IMR-90 (cell line): ENCODE results near the gene COL27A1. TPM values are rescaled to one million over a fixed set of nuclear protein-coding genes. Genes with fewer than 3 reads are reported as not detected.

Experiments
- ATAC-seq: fragments of 200-7000 bp; cut with Tn5 transposase; 2 replicates; pipeline ENCODE4 v1.9.1; 2020; ENCODE audit warnings: low read depth, mild to moderate bottlenecking, moderate library complexity
- BruUV-seq: library from RNA; stranded (reverse); fragments of 400-500 nt; replicated peaks from 2 replicates; lab custom pipeline; 2021; lab: Mats Ljungman, UMichigan
- CTCF ChIA-PET: fragments of 300-600 bp; formaldehyde crosslinking; extraction: SDS; loops from one replicate; lab custom pipeline; 2021; ENCODE audit warnings: antibody characterized with exemption; lab: Yijun Ruan, JAX
- POLR2A ChIA-PET: fragments of 300-600 bp; sonication (Branson Sonifier 250); formaldehyde crosslinking; loops from one replicate; lab custom pipeline; 2022; ENCODE audit warnings: antibody characterized with exemption; ENCODE audit not compliant: unreplicated experiment; lab: Charles Lee
- DNase-seq: peaks from one replicate; pipeline ENCODE4 v3.0.0; 2013
- H2AFZ ChIP-seq: replicated peaks from 2 replicates; pipeline ENCODE3; 2013; ENCODE audit warnings: low read length, mild to moderate bottlenecking; ENCODE audit not compliant: poor library complexity
- H2AK5ac ChIP-seq: 2 replicates; pipeline ENCODE4 v1.6.1; 2013; ENCODE audit warnings: low read depth, low read length, inconsistent platforms
- H2AK9ac ChIP-seq: replicated peaks from 2 replicates; pipeline ENCODE3; 2013; ENCODE audit warnings: mild to moderate bottlenecking, low read depth, low read length, moderate library complexity; ENCODE audit not compliant: poor library complexity
- H2BK120ac ChIP-seq: 2 replicates; pipeline ENCODE4 v1.6.1; 2013; ENCODE audit warnings: low read depth, low read length, inconsistent platforms
- H2BK15ac ChIP-seq: 3 replicates; pipeline ENCODE4 v1.6.1; 2013; ENCODE audit warnings: low read depth, low read length, inconsistent platforms
- H2BK20ac ChIP-seq: 2 replicates; pipeline ENCODE4 v1.6.1; 2013; ENCODE audit warnings: low read depth, mild to moderate bottlenecking, inconsistent platforms, low read length, moderate library complexity
- H2BK5ac ChIP-seq: 2 replicates; pipeline ENCODE4 v1.6.1; 2013; ENCODE audit warnings: mild to moderate bottlenecking, low read depth, low read length, inconsistent platforms; ENCODE audit not compliant: poor library complexity, severe bottlenecking
- H3K14ac ChIP-seq: replicated peaks from 2 replicates; pipeline ENCODE4 v1.6.1; 2013; ENCODE audit warnings: low read depth, low read length, inconsistent platforms
- H3K18ac ChIP-seq: 2 replicates; pipeline ENCODE4 v1.6.1; 2013; ENCODE audit warnings: low read depth, low read length, control low read depth
- H3K23ac ChIP-seq: 2 replicates; pipeline ENCODE4 v1.6.1; 2013; ENCODE audit warnings: low read depth, low read length, inconsistent platforms
- H3K27ac ChIP-seq: 2 replicates; pipeline ENCODE4 v1.5.1; 2013; ENCODE audit warnings: mild to moderate bottlenecking, control low read depth, low read length; ENCODE audit not compliant: insufficient read depth
- H3K27me3 ChIP-seq: 2 replicates; pipeline ENCODE4 v1.6.1; 2013; ENCODE audit warnings: low read length; ENCODE audit not compliant: control insufficient read depth, insufficient read depth
- H3K36me3 ChIP-seq: 2 replicates; pipeline ENCODE4 v1.6.1; 2013; ENCODE audit warnings: low read length, mixed read lengths; ENCODE audit not compliant: control insufficient read depth, insufficient read depth
- H3K4ac ChIP-seq: 2 replicates; pipeline ENCODE4 v1.6.1; 2013; ENCODE audit warnings: low read depth, low read length, inconsistent platforms
- H3K4me1 ChIP-seq: 2 replicates; pipeline ENCODE4 v1.6.1; 2013; ENCODE audit warnings: low read length, mixed read lengths; ENCODE audit not compliant: control insufficient read depth, insufficient read depth
- H3K4me2 ChIP-seq: 2 replicates; pipeline ENCODE4 v1.6.1; 2013; ENCODE audit warnings: low read depth, mild to moderate bottlenecking, control low read depth, low read length, moderate library complexity
- H3K4me3 ChIP-seq: 2 replicates; pipeline ENCODE4 v1.5.1; 2013; ENCODE audit warnings: low read depth, mild to moderate bottlenecking, control low read depth, low read length, moderate library complexity; ENCODE audit not compliant: insufficient read depth
- H3K56ac ChIP-seq: 2 replicates; pipeline ENCODE4 v1.6.1; 2013; ENCODE audit warnings: low read length, inconsistent platforms; ENCODE audit not compliant: insufficient read depth; ENCODE audit errors: extremely low read depth
- H3K79me1 ChIP-seq, 2 experiments: 2 replicates each; pipeline ENCODE4 v1.6.1; 2013; ENCODE audit warnings: low read length in 2 of 2, inconsistent platforms in 1 of 2, low read depth in 1 of 2
- H3K9ac ChIP-seq: 2 replicates; pipeline ENCODE4 v1.6.1; 2013; ENCODE audit warnings: low read depth, low read length, control low read depth
- H3K9me1 ChIP-seq: 2 replicates; pipeline ENCODE4 v1.6.1; 2013; ENCODE audit warnings: low read length, inconsistent platforms; ENCODE audit not compliant: insufficient read depth
- H3K9me3 ChIP-seq: 2 replicates; pipeline ENCODE4 v1.6.1; 2013; ENCODE audit warnings: low read length; ENCODE audit not compliant: control insufficient read depth, insufficient read depth
- H4K20me1 ChIP-seq: 2 replicates; pipeline ENCODE4 v1.6.1; 2013; ENCODE audit warnings: low read length, inconsistent platforms; ENCODE audit not compliant: insufficient read depth
- H4K5ac ChIP-seq: 2 replicates; pipeline ENCODE4 v1.6.1; 2013; ENCODE audit warnings: mild to moderate bottlenecking, low read depth, low read length, control low read depth
- H4K8ac ChIP-seq, 2 experiments: 2 replicates each; pipeline ENCODE4 v1.6.1; 2013; ENCODE audit warnings: low read depth in 2 of 2, low read length in 2 of 2, control low read depth in 1 of 2, inconsistent platforms in 1 of 2
- H4K91ac ChIP-seq: 2 replicates; pipeline ENCODE4 v1.6.1; 2013; ENCODE audit warnings: low read depth, low read length, inconsistent platforms; ENCODE audit not compliant: insufficient read depth
- BHLHE40 ChIP-seq: fragments of 150-350 bp; IDR thresholded peaks from 2 replicates; pipeline ENCODE4 v1.6.1; 2016; ENCODE audit warnings: mild to moderate bottlenecking, low read depth, low read length
- CEBPB ChIP-seq: IDR thresholded peaks from 2 replicates; pipeline ENCODE4 v1.6.1; 2012; ENCODE audit warnings: low read depth, low read length, improper control_type of control experiment
- CHD1 ChIP-seq: IDR thresholded peaks from 2 replicates; pipeline ENCODE4 v1.6.1; 2012; ENCODE audit warnings: low read depth, low read length, improper control_type of control experiment
- ELK1 ChIP-seq: fragments of 150-350 bp; IDR thresholded peaks from 2 replicates; pipeline ENCODE4 v1.6.1; 2016; ENCODE audit warnings: low read depth, mild to moderate bottlenecking, low read length, moderate library complexity, borderline replicate concordance
- FOS ChIP-seq: fragments of 150-350 bp; IDR thresholded peaks from 2 replicates; pipeline ENCODE4 v1.6.1; 2016; ENCODE audit warnings: low read depth, low read length
- MAFK ChIP-seq: IDR thresholded peaks from 2 replicates; pipeline ENCODE4 v1.6.1; 2012; ENCODE audit warnings: low read depth, low read length, improper control_type of control experiment
- MAZ ChIP-seq: IDR thresholded peaks from 2 replicates; pipeline ENCODE4 v1.6.1; 2012; ENCODE audit warnings: low read depth, mild to moderate bottlenecking, low read length, improper control_type of control experiment, moderate library complexity, borderline replicate concordance
- MXI1 ChIP-seq: IDR thresholded peaks from 2 replicates; pipeline ENCODE4 v1.6.1; 2012; ENCODE audit warnings: low read depth, mild to moderate bottlenecking, low read length, moderate library complexity, borderline replicate concordance
- NFE2L2 ChIP-seq: fragments of 150-350 bp; IDR thresholded peaks from 2 replicates; pipeline ENCODE4 v1.6.1; 2016; ENCODE audit warnings: low read depth, mild to moderate bottlenecking, low read length
- POLR2A ChIP-seq: IDR thresholded peaks from 2 replicates; pipeline ENCODE4 v1.6.1; 2012; ENCODE audit warnings: mild to moderate bottlenecking, low read depth, low read length
- RAD21 ChIP-seq: IDR thresholded peaks from 2 replicates; pipeline ENCODE4 v1.6.1; 2012; ENCODE audit warnings: low read length, improper control_type of control experiment
- RCOR1 ChIP-seq: IDR thresholded peaks from 2 replicates; pipeline ENCODE4 v1.6.1; 2012; ENCODE audit warnings: mild to moderate bottlenecking, low read length, improper control_type of control experiment; ENCODE audit not compliant: insufficient replicate concordance
- RFX5 ChIP-seq: IDR thresholded peaks from 2 replicates; pipeline ENCODE4 v1.8.0; 2012; ENCODE audit warnings: low read depth, mild to moderate bottlenecking, low read length, moderate library complexity
- SMC3 ChIP-seq: fragments of 150-350 bp; IDR thresholded peaks from 2 replicates; pipeline ENCODE4 v1.6.1; 2016; ENCODE audit warnings: low read depth, mild to moderate bottlenecking, antibody characterized with exemption, low read length, moderate library complexity
- WGBS, 2 experiments: methylation state at CpG; one replicate each; pipeline versions ENCODE4 v1.1.5 to v1.1.7; 2013; ENCODE audit warnings: missing lambda C conversion rate in 2 of 2; ENCODE audit not compliant: insufficient read length in 1 of 2; ENCODE audit errors: extremely low coverage in 2 of 2; 5-methylcytosine and 5-hydroxymethylcytosine counted together
- dilution Hi-C: fragments of 300-500 bp; cut with HindIII; formaldehyde crosslinking; loops from one replicate; pipeline ENCODE4 v1.14.3; 2018; ENCODE audit warnings: low sequenced_read_pairs; ENCODE audit not compliant: unreplicated experiment
- in situ Hi-C: fragments of 300-500 bp; cut with MboI; formaldehyde crosslinking; loops from 3 replicates; pipeline ENCODE4 v1.14.3; 2019; ENCODE audit warnings: low sequenced_read_pairs, inconsistent platforms, mixed read lengths
- intact Hi-C: fragments of 100-400 bp; cut with micrococcal nuclease; formaldehyde crosslinking; loops from 2 replicates; pipeline ENCODE4 v1.10.0; 2022
- polyA plus RNA-seq, 3 experiments: library from polyadenylated mRNA; depleted of rRNA; stranded (reverse); fragments of >200 nt; gene quantifications; 2 replicates each; pipeline ENCODE4 v1.2.3, GENCODE V29; 2012; ENCODE audit warnings: low replicate concordance in 1 of 3
- total RNA-seq: library from RNA; depleted of rRNA; stranded (reverse); fragments of >200 nt; gene quantifications from 2 replicates; pipeline ENCODE4 v1.2.3, GENCODE V29; 2012
- TF ChIP-seq, protein P1 (sequence below): fragments of 150-350 bp; IDR thresholded peaks from 2 replicates; pipeline ENCODE4 v1.6.1; 2017; ENCODE audit warnings: mild to moderate bottlenecking, antibody characterized with exemption, low read length, low read depth
- TF ChIP-seq, protein P2 (sequence below): conservative IDR thresholded peaks from 2 replicates; pipeline ENCODE4 v1.5.1; 2012; ENCODE audit warnings: mild to moderate bottlenecking, low read depth, low read length, improper control_type of control experiment

Gene COL27A1
- total and polyA plus RNA-seq, 2 of the 4 experiments (the other 2 are of a cell fraction): 3.2 to 18.3 TPM

- Histone ChIP-seq H4K5ac (no peak overlapping the region), H4K91ac (no peak overlapping the region), H2AK5ac (no peak overlapping the region), H3K79me1 (peaks cover 9 to 68% of the 10 kb centered on the region in 2 experiments), H3K4me2 (no peak overlapping the region), H3K4me1 (peaks cover 31% of the 10 kb centered on the region), H2AK9ac (no peak overlapping the region), H3K27me3 (no peaks in the 10 kb centered on the region), H3K27ac (no peak overlapping the region), H3K4me3 (no peak overlapping the region), H3K18ac (no peak overlapping the region), H2BK5ac (no peak overlapping the region), H4K20me1 (no peaks in the 10 kb centered on the region), H3K4ac (no peak overlapping the region), H2BK120ac (no peak overlapping the region), H2BK20ac (no peak overlapping the region), H4K8ac (no peak overlapping the region), H3K9me3 (no peaks in the 10 kb centered on the region), H3K56ac (no peak overlapping the region), H2AFZ (no peak overlapping the region), H3K9me1 (peaks cover 25% of the 10 kb centered on the region), H3K36me3 (peaks cover 15% of the 10 kb centered on the region), H2BK15ac (no peak overlapping the region), H3K23ac (no peak overlapping the region), H3K14ac (no peak overlapping the region), H3K9ac (no peak overlapping the region)
- in situ Hi-C loops: no loop called here
- dilution Hi-C loops: no loop called here
- DNase-seq (no peak), ATAC-seq (no peak)
- POLR2A ChIA-PET: no interaction called here
- TF ChIP-seq, protein P1, sequence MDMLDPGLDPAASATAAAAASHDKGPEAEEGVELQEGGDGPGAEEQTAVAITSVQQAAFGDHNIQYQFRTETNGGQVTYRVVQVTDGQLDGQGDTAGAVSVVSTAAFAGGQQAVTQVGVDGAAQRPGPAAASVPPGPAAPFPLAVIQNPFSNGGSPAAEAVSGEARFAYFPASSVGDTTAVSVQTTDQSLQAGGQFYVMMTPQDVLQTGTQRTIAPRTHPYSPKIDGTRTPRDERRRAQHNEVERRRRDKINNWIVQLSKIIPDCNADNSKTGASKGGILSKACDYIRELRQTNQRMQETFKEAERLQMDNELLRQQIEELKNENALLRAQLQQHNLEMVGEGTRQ: no peak
- TF ChIP-seq MXI1 (no peak), SMC3 (no peak), NFE2L2 (no peak), CHD1 (no peak), RFX5 (no peak), MAZ (no peak), FOS (no peak), MAFK (no peak), ELK1 (no peak), RCOR1 (no peak), RAD21 (no peak), CEBPB (no peak), POLR2A (no peak), BHLHE40 (no peak)
- TF ChIP-seq, protein P2, sequence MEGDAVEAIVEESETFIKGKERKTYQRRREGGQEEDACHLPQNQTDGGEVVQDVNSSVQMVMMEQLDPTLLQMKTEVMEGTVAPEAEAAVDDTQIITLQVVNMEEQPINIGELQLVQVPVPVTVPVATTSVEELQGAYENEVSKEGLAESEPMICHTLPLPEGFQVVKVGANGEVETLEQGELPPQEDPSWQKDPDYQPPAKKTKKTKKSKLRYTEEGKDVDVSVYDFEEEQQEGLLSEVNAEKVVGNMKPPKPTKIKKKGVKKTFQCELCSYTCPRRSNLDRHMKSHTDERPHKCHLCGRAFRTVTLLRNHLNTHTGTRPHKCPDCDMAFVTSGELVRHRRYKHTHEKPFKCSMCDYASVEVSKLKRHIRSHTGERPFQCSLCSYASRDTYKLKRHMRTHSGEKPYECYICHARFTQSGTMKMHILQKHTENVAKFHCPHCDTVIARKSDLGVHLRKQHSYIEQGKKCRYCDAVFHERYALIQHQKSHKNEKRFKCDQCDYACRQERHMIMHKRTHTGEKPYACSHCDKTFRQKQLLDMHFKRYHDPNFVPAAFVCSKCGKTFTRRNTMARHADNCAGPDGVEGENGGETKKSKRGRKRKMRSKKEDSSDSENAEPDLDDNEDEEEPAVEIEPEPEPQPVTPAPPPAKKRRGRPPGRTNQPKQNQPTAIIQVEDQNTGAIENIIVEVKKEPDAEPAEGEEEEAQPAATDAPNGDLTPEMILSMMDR: no peak
- CTCF ChIA-PET: interaction anchor here (1.1 kb wide), 1 partner anchor 16 kb away, joined by 4 read pairs; the partner anchor contains the start of gene COL27A1
- intact Hi-C loops: no loop called here
- no TSS peak for BruUV-seq
- WGBS, 2 experiments: 97% methylated on average over 7 of the region's 7 CpGs; no CpG with 5 or more reads in 1 of the 2 experiments
These were observed 16.2 kb downstream of the COL27A1 start for GRCh38 chr9:114171500-114171899.
